ENCODE measurements around the gene ZC3H4. TPM values are rescaled to one million over a fixed set of nuclear protein-coding genes. Genes with fewer than 3 reads are reported as not detected.

Gene ZC3H4
- total and polyA plus RNA-seq, 2 donors (not counting 1 experiment from before 2014, with no cell fraction given) = 8.4 to 13.5 TPM

- H3K79me2 ChIP-seq (ENCODE audit: control insufficient read depth, insufficient read depth, low read length) = no peaks in the 10 kb centered on the region
- H3K27me3 ChIP-seq (ENCODE audit: control insufficient read depth, insufficient read depth, low read length) = no peaks in the 10 kb centered on the region
- no peak for DNase-seq (ENCODE audit: low read depth in 2 of 2)
- H4K20me1 ChIP-seq (ENCODE audit: control insufficient read depth, extremely low read depth, insufficient read depth, low read length) = no peaks in the 10 kb centered on the region
- no peak overlapping the region for H3K4me2 ChIP-seq (ENCODE audit: extremely low read depth, insufficient read depth, low read length)
- TF ChIP-seq CTCF (conservative IDR thresholded peaks at IDR 0.05 in 1 of 2, IDR thresholded peaks at IDR 0.05 in 1 of 2; ENCODE audit: low read depth in 1 of 2, low read length in 2 of 2) (no peak), EZH2 (IDR thresholded peaks at IDR 0.05; ENCODE audit: low read length, missing control alignments) (no peak)
- H3K4me3 ChIP-seq (replicated peaks in 1 of 4; ENCODE audit: control extremely low read depth in 1 of 4, insufficient read depth in 1 of 4, low read depth in 3 of 4, low read length in 4 of 4) = no peak overlapping the region
- no peak overlapping the region for H2AFZ ChIP-seq (ENCODE audit: low read length)
- H3K9ac ChIP-seq (ENCODE audit: insufficient read depth, low read length) = no peak overlapping the region
- no peak overlapping the region for H3K27ac ChIP-seq (ENCODE audit: insufficient read depth, low read length)
- H3K9me3 ChIP-seq (ENCODE audit: control insufficient read depth, insufficient read depth, low read depth, low read length) = no peaks in the 10 kb centered on the region
- no peaks in the 10 kb centered on the region for H3K36me3 ChIP-seq (ENCODE audit: control insufficient read depth, insufficient read depth, low read length)
- H3K4me1 ChIP-seq (ENCODE audit: control insufficient read depth, extremely low read depth, insufficient read depth, low read length) = no peaks in the 10 kb centered on the region
Measured at GRCh38 chr19:47045867-47046470, 67.6 kb downstream of the ZC3H4 start.

- Histone ChIP-seq H2AFZ (ENCODE audit: low read length) (no peak overlapping the region), H3K27ac (ENCODE audit: insufficient read depth, low read length) (no peak overlapping the region), H3K4me3 (replicated peaks in 1 of 4; ENCODE audit: control extremely low read depth in 1 of 4, insufficient read depth in 1 of 4, low read depth in 3 of 4, low read length in 4 of 4) (no peak overlapping the region), H3K9me3 (ENCODE audit: control insufficient read depth, insufficient read depth, low read depth, low read length) (no peaks in the 10 kb centered on the region), H3K36me3 (ENCODE audit: control insufficient read depth, insufficient read depth, low read length) (no peaks in the 10 kb centered on the region), H4K20me1 (ENCODE audit: control insufficient read depth, extremely low read depth, insufficient read depth, low read length) (no peaks in the 10 kb centered on the region), H3K27me3 (ENCODE audit: control insufficient read depth, insufficient read depth, low read length) (no peaks in the 10 kb centered on the region), H3K4me1 (ENCODE audit: control insufficient read depth, extremely low read depth, insufficient read depth, low read length) (no peaks in the 10 kb centered on the region), H3K4me2 (ENCODE audit: extremely low read depth, insufficient read depth, low read length) (no peak overlapping the region), H3K9ac (ENCODE audit: insufficient read depth, low read length) (no peak overlapping the region), H3K79me2 (ENCODE audit: control insufficient read depth, insufficient read depth, low read length) (no peaks in the 10 kb centered on the region)
- TF ChIP-seq EZH2 (IDR thresholded peaks at IDR 0.05; ENCODE audit: low read length, missing control alignments) (no peak), CTCF (conservative IDR thresholded peaks at IDR 0.05 in 1 of 2, IDR thresholded peaks at IDR 0.05 in 1 of 2; ENCODE audit: low read depth in 1 of 2, low read length in 2 of 2) (no peak)
- DNase-seq (ENCODE audit: low read depth in 2 of 2) = no peak
Measured at GRCh38 chr19:47044946-47045866, 68.4 kb downstream of the ZC3H4 start.

GRCh38 chr19:47040869-47041268, 72.7 kb downstream of the ZC3H4 start:
- no peaks in the 10 kb centered on the region for H3K27me3 ChIP-seq (ENCODE audit: control insufficient read depth, insufficient read depth, low read length)
- H3K36me3 ChIP-seq (ENCODE audit: control insufficient read depth, insufficient read depth, low read length) = no peaks in the 10 kb centered on the region
- no peak for DNase-seq (ENCODE audit: low read depth in 2 of 2)
- H3K4me3 ChIP-seq (replicated peaks in 1 of 4; ENCODE audit: control extremely low read depth in 1 of 4, insufficient read depth in 1 of 4, low read depth in 3 of 4, low read length in 4 of 4) = no peak overlapping the region
- no peak overlapping the region for H3K27ac ChIP-seq (ENCODE audit: insufficient read depth, low read length)
- H3K9me3 ChIP-seq (ENCODE audit: control insufficient read depth, insufficient read depth, low read depth, low read length) = no peaks in the 10 kb centered on the region
- no peaks in the 10 kb centered on the region for H3K79me2 ChIP-seq (ENCODE audit: control insufficient read depth, insufficient read depth, low read length)
- H3K4me1 ChIP-seq (ENCODE audit: control insufficient read depth, extremely low read depth, insufficient read depth, low read length) = no peaks in the 10 kb centered on the region
- no peak overlapping the region for H3K9ac ChIP-seq (ENCODE audit: insufficient read depth, low read length)
- H3K4me2 ChIP-seq (ENCODE audit: extremely low read depth, insufficient read depth, low read length) = no peak overlapping the region
- H4K20me1 ChIP-seq (ENCODE audit: control insufficient read depth, extremely low read depth, insufficient read depth, low read length) = no peaks in the 10 kb centered on the region
- TF ChIP-seq CTCF (conservative IDR thresholded peaks at IDR 0.05 in 1 of 2, IDR thresholded peaks at IDR 0.05 in 1 of 2; ENCODE audit: low read depth in 1 of 2, low read length in 2 of 2) = no peak
- TF ChIP-seq EZH2 (IDR thresholded peaks at IDR 0.05; ENCODE audit: low read length, missing control alignments) = no peak
- H2AFZ ChIP-seq (ENCODE audit: low read length) = no peak overlapping the region

Measured in fibroblast of lung (primary cell).